Limb (tissue), 2 donors: ENCODE measurements around the gene LRRC8A.

ENCODE experiments used
- DNase-seq, 2 donors: peaks; one replicate each; pipeline ENCODE4 v3.0.0-alpha.2; 2016; ENCODE audit errors: extremely low spot score in 2 of 2

The LRRC8A gene

DNA sequence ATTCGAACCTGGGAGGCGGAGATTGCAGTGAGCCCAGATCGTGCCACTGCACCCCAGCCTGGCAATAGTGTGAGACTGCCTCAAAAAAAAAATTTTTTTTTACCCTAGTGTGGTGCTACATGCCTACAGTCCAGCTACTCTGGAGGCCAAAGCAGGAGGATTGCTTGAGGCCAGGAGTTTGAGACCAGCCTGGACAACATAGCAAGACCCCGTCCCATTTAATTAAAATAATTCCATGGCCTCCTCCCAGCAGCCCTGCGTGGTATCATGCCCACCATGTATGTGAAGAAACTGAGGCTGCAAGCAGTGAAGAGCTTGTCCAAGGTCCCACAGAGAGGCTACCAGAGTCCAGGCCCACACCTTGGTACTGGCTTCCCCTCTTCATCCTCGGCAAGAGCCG is 19.4 kb downstream of the LRRC8A start:
- DNase-seq, result no peak

- no peak for DNase-seq
Observed at GRCh38 chr9:128901822-128902221, 19.9 kb downstream of the LRRC8A start.

DNA sequence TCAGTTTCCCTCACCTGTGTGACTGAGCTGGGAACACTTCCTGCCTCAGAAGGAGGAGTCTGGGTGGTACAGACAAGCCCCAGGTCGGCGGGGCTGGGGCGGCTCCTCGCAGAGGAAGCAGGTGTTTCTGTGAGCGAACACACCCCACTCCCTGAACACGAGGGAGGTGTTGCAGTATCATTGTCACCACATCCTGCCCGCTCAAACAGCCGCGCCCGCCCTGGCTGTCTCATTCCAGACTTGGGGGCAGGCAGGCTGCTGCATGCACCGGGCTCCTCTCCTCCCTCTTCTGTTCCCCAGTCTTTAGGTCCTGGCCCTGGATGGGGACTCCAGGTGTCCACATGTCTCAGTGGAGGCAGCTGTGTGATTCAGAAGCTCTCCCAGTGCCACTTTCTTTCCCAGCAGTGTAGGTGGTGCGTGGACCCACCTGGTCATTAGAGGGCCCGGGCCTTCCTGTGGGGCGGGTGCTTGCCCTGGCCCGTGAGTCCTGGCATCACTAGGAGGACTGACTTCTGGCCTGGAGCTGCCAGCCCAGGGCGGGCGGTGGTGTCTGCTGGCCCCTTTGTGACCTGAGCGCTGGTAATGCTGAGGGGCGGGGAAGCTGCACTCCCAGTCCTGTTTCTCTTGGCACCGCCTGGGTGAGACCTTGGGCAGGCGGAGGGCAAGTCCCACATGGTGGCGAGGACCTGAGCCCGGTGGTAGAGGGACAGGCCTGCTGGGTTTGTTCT is 20.6 kb downstream of the LRRC8A start:
- no peak for DNase-seq

DNA sequence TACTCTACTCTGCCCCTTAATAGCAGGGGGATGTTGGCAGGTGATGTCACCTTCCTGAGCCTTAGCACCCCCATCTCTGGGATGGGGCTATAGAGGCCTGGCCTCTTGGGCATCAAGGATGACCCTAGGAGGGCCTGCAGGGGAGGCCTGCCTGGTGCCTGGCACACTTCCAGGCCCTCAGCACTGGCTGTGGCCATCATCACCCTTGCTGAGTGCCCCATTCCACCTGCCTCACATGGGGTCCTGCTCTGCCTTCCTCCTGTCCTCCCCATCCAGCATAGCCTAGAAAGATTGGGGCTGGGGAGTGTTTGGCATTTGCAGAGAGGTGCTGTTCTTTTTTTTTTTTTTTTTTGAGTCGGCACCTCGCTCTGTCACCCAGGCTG is 21.1 kb downstream of the LRRC8A start:
- no peak for DNase-seq

DNA sequence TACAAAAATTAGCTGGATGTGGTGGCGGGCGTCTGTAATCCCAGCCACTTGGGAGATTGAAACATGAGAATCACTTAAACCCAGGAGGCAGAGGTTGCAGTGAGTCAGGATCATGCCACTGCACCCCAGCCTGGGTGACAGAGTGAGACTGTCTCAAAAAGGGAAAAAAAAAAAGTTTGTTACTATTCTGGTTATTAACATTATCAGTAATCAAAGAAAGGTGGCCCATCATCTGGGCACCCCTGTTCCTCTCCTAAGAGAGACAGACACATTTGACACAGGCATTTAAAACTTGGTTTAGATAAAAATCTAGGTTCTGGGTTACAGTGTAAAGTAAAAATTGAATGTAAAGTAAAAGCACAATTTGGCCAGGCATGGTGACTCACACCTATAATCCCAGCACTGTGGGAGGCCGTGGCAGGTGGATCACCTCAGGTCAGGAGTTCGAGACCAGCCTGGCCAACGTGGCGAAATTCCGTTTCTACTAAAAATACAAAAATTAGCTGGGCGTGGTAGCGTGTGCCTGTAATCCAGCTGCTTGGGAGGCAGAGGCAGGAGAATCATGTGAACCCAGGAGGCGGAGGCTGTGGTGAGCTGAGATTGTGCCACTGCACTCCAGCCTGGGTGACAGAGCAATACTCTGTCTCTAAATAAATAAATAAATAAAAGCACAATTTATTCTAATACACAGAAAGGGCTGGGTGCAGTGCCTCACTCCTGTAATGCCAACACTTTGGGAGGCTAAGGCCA is 22.1 kb downstream of the LRRC8A start:
- DNase-seq, result no peak

DNA sequence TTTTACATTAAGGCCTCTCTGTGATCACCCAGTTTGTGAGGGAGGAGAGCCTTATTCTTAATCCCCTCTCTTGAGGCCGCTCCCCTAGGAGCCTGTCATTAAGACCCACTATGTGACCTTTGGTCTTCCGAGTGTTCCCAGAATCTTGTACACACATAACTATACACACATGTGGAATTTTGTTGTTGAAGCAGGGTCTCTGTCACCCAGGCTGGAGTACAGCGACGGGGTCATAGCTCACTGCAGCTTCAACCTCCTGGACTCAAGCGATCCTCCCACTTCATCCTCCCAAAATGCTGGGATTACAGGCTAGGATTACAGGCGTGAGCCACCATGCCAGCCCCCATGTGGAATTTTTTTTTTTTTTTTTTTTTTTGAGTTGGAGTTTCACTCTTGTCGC is 24.0 kb downstream of the LRRC8A start:
- no peak for DNase-seq

GRCh38 chr9:128906741-128907140 is 24.8 kb downstream of the LRRC8A start:
- DNase-seq, result no peak

- DNase-seq, result no peak
Observed at GRCh38 chr9:128908372-128908771, 26.4 kb downstream of the LRRC8A start.

DNA sequence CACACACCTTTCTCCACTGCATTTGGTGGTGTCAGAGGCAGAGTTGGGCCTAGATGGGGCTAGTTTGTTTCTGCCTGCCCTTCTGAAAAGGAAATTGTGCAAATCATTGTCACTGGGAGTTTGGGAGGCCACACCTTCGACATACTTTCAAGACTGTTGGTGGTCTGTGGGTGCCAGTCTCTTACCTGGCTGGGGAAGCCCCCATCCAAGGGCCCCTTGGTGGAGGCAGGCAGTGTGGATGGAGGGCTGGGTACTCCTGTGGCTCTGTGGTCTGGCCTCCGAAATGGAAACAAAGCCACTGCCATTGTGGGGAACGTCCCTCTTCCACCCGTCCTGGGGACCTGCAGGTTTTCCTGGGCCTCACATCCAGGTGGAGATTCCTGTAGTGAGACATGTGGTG is 27.9 kb downstream of the LRRC8A start:
- DNase-seq, result no peak

GRCh38 chr9:128910906-128911305 is 29.0 kb downstream of the LRRC8A start:
- DNase-seq, result no peak

- DNase-seq, result peak in 1 of 2 donors; percentile 29
Observed at GRCh38 chr9:128911529-128912035, 29.6 kb downstream of the LRRC8A start.

- DNase-seq, result no peak
Observed at GRCh38 chr9:128912270-128912853, 30.4 kb downstream of the LRRC8A start.

GRCh38 chr9:128913048-128913900 is 31.3 kb downstream of the LRRC8A start:
- no peak for DNase-seq

DNA sequence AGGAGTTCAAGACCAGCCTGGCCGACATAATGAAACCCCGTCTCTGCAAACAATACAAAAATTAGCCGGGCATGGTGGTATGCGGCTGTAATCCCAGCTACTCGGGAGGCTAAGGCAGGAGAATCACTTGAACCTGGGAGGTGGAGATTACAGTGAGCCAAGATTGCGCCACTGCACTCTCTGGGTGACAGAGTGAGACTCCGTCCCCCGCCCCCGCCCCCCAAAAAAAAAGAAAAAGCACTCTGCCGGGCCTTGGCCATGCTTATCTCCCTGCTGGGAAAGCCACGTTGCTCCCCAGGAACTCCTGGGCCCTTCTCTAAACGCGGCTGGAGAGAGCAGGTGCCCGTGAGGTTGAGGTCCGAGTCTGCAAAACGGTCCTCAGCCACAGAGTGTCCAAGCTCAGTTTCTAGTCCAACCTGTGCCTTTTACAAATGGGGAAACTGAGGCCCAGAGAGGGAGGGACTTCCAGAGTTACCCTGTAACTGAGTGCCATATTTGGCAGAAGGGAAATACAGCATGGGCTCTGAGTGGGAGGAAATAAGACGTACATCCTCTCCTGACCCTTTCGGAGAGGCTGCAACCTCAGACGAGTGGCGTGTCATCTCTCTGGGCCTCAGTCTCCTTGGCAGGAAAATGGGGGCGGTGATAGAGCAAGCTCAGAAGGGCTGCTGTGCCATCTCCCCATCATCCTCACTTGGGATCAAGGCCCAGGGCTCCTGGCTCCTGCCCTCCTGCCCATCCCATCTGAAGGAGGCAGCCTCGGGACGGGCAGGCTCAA is 32.3 kb downstream of the LRRC8A start:
- DNase-seq, result no peak

DNA sequence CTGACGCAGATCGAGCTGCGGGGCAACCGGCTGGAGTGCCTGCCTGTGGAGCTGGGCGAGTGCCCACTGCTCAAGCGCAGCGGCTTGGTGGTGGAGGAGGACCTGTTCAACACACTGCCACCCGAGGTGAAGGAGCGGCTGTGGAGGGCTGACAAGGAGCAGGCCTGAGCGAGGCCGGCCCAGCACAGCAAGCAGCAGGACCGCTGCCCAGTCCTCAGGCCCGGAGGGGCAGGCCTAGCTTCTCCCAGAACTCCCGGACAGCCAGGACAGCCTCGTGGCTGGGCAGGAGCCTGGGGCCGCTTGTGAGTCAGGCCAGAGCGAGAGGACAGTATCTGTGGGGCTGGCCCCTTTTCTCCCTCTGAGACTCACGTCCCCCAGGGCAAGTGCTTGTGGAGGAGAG is 34.3 kb downstream of the LRRC8A start:
- DNase-seq, result no peak

DNA sequence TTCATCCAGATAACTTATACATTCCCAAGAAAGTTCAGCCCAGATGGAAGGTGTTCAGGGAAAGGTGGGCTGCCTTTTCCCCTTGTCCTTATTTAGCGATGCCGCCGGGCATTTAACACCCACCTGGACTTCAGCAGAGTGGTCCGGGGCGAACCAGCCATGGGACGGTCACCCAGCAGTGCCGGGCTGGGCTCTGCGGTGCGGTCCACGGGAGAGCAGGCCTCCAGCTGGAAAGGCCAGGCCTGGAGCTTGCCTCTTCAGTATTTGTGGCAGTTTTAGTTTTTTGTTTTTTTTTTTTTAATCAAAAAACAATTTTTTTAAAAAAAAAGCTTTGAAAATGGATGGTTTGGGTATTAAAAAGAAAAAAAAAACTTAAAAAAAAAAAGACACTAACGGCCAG is 34.8 kb downstream of the LRRC8A start:
- DNase-seq, result no peak

DNA sequence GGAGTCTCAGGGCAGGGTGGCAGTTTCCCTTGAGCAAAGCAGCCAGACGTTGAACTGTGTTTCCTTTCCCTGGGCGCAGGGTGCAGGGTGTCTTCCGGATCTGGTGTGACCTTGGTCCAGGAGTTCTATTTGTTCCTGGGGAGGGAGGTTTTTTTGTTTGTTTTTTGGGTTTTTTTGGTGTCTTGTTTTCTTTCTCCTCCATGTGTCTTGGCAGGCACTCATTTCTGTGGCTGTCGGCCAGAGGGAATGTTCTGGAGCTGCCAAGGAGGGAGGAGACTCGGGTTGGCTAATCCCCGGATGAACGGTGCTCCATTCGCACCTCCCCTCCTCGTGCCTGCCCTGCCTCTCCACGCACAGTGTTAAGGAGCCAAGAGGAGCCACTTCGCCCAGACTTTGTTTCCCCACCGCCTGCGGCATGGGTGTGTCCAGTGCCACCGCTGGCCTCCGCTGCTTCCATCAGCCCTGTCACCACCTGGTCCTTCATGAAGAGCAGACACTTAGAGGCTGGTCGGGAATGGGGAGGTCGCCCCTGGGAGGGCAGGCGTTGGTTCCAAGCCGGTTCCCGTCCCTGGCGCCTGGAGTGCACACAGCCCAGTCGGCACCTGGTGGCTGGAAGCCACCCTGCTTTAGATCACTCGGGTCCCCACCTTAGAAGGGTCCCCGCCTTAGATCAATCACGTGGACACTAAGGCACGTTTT is 35.4 kb downstream of the LRRC8A start:
- peak; percentile 63 to 75 for DNase-seq

- no peak for DNase-seq
Observed at GRCh38 chr9:128918921-128919320, 37.0 kb downstream of the LRRC8A start.

DNA sequence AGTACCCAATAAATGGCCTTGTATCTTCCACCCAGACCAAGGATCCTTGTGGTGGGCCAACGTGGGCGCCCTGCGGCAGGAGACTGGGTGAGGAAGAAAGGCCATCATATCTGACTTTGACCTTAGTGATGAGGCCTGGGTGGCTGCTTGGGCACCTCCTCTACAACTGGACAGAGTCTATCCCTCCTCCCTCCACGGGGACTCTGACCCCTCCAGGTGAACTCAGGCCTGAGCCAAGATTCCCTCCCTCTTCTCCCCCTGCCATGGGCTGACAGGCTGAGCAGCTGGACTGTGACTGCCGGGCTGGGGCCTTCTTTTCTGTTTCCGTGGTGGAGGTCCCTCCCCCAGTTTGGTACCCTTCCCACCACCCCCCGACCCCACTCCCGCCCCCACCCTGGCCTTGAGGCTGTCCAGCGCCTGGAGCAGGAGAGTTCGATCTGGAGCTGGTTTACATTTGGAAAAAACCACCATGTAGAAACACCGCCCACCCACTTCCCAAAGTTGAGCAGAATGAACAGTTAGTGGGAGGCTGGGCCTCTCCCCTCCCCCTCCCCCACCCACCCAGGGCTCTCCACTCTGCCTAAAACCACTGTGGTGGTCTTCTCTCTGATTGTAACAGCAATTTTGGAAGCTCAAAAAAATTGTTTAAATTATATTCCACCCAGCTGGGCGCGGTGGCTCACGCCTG is 37.6 kb downstream of the LRRC8A start:
- no peak for DNase-seq
